ENCODE measurements around the gene PSMB10. TPM values are rescaled to one million over a fixed set of nuclear protein-coding genes. Genes with fewer than 3 reads are reported as not detected.

PSMB10 gene
- total RNA-seq, 2 experiments from 2014 or later, result 220 to 246 TPM

Other genes with a start within 250 kb of the PSMB10 start
- gene GFOD2, start 217.5 kb downstream of the PSMB10 start, total RNA-seq, result 10 to 100 TPM; 12.5 to 14.2 TPM
- gene RANBP10, start 130.3 kb downstream of the PSMB10 start, total RNA-seq, result 10 to 100 TPM; 23.1 to 23.2 TPM
- gene TSNAXIP1, start 130.0 kb downstream of the PSMB10 start, total RNA-seq, result under 1 TPM in 1 of 2 experiments, not detected in 1; 0.40 TPM
- gene THAP11, start 94.5 kb downstream of the PSMB10 start, total RNA-seq, result 10 to 100 TPM; 48.1 to 50.1 TPM
- gene NUTF2, start 89.9 kb downstream of the PSMB10 start, total RNA-seq, result 10 to 100 TPM; 88.4 TPM
- gene CENPT, start 89.2 kb downstream of the PSMB10 start, total RNA-seq, result 10 to 100 TPM; 84.0 to 90.7 TPM
- gene EDC4, start 63.8 kb downstream of the PSMB10 start, total RNA-seq, result 100 to 1,000 TPM; 119 to 130 TPM
- 1 to 10 TPM; 2.1 to 3.1 TPM for gene NRN1L, start 52.0 kb downstream of the PSMB10 start, total RNA-seq
- 10 to 100 TPM; 22.8 to 25.6 TPM for gene PSKH1, start 43.6 kb downstream of the PSMB10 start, total RNA-seq
- 1 to 10 TPM; 4.9 to 7.2 TPM for gene CTRL, start 5.0 kb downstream of the PSMB10 start, total RNA-seq
- gene LCAT, start 7.3 kb upstream of the PSMB10 start, total RNA-seq, result 10 to 100 TPM; 17.6 to 23.6 TPM
- 10 to 100 TPM; 43.9 to 48.7 TPM for gene SLC12A4, start 31.8 kb upstream of the PSMB10 start, total RNA-seq
- under 1 TPM; 0.54 to 0.64 TPM for gene DPEP3, start 43.6 kb upstream of the PSMB10 start, total RNA-seq
- gene DPEP2, start 62.6 kb upstream of the PSMB10 start, total RNA-seq, result 10 to 100 TPM; 27.5 to 28.6 TPM
- gene DPEP2NB, start 79.1 kb upstream of the PSMB10 start, total RNA-seq, result not detected
- 10 to 100 TPM; 15.2 to 17.0 TPM for gene DDX28, start 86.4 kb upstream of the PSMB10 start, total RNA-seq
- gene DUS2, start 86.4 kb upstream of the PSMB10 start, total RNA-seq, result 10 to 100 TPM; 21.1 to 25.2 TPM
- gene NFATC3, start 148.5 kb upstream of the PSMB10 start, total RNA-seq, result 100 to 1,000 TPM; 132 to 139 TPM

All from activated naive CD8-positive, alpha-beta T cell treated with anti-CD3 and anti-CD28 coated beads, Interleukin-2, amount 10 ng/mL, durations not matched to agents 7 days and 5 days (primary cell).